PFSK-1 (cell line): ENCODE data around the gene ERI3. TPM values are rescaled to one million over a fixed set of nuclear protein-coding genes. Genes with fewer than 3 reads are reported as not detected.

Source experiments
- FOXP2 ChIP-seq: optimal IDR thresholded peaks from 2 replicates; pipeline ENCODE3; 2011; ENCODE audit warnings: borderline replicate concordance, control low read depth, inconsistent platforms; ENCODE audit not compliant: insufficient read depth; ENCODE audit errors: extremely low read length, extremely low read depth
- POLR2AphosphoS5 ChIP-seq: IDR thresholded peaks from 2 replicates; pipeline ENCODE4 v1.6.1; 2012; ENCODE audit warnings: low read depth, mild to moderate bottlenecking, control low read depth, low read length, moderate library complexity
- SIN3A ChIP-seq: IDR thresholded peaks from 2 replicates; pipeline ENCODE4 v1.6.1; 2012; ENCODE audit warnings: mild to moderate bottlenecking, low read length, moderate library complexity, borderline replicate concordance; ENCODE audit not compliant: insufficient read depth
- TAF1 ChIP-seq: IDR thresholded peaks from 2 replicates; pipeline ENCODE4 v1.6.1; 2012; ENCODE audit warnings: low read length, control low read depth, borderline replicate concordance; ENCODE audit not compliant: insufficient read depth
- polyA plus RNA-seq: library from polyadenylated mRNA; unstranded; fragments of >200 nt; gene quantifications from one replicate; pipeline ENCODE4 v1.2.1, GENCODE V29; 2012; ENCODE audit warnings: low read depth, missing spikeins; ENCODE audit not compliant: insufficient read length
- TF ChIP-seq, protein P1 (sequence below), 2 experiments: IDR thresholded peaks; 2 replicates each; pipeline versions ENCODE4 v1.6.1 to v1.8.0; 2011 to 2012; ENCODE audit warnings: low read depth in 2 of 2, low read length in 2 of 2, control low read depth in 1 of 2, inconsistent platforms in 1 of 2, mild to moderate bottlenecking in 1 of 2, moderate library complexity in 1 of 2; ENCODE audit not compliant: insufficient read depth in 1 of 2

ERI3 gene, protein sequence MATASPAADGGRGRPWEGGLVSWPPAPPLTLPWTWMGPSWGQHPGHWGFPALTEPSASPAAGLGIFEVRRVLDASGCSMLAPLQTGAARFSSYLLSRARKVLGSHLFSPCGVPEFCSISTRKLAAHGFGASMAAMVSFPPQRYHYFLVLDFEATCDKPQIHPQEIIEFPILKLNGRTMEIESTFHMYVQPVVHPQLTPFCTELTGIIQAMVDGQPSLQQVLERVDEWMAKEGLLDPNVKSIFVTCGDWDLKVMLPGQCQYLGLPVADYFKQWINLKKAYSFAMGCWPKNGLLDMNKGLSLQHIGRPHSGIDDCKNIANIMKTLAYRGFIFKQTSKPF
- 65.5 TPM for polyA plus RNA-seq

DNA sequence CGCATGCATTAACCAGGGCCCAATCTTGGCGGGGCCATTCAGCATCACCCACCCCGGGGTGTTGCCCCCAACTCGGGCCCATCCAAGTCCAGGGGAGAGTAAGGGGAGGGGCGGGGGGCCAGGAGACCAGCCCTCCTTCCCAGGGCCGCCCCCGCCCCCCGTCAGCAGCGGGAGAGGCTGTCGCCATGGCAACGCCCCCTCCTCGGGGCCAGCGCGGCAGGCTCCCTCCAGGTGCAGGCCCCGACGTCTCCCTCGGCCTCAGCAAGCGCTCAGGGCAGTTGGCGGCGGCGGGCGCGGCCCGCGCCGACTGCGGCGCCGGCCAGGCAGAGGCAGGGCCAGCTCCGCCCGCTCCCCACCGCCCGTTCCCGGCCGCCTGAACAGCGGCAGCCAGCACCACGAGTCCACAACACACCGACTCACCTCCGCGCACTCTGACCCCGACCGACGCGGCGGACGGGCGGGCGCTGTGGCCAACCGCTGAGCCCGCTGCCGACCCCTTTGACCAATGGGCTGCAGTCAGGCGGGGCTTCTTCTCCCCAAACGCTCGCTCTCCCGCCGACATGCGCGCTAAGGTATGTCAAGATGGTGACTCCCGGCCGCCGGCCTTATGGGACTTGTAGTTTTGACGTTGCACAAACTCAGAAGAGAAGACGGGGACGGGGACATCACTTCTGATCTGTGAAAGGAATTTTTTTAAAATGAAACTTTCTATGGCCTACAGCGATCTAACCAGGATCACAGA, at the start of gene ERI3:
Gene ERI3 (minus strand): TSS at position 418 of the 742 bp plus-strand sequence. CDS start 231 bp downstream, at position 187.
- TF ChIP-seq FOXP2 = peak; percentile 32
- TF ChIP-seq, protein P1, sequence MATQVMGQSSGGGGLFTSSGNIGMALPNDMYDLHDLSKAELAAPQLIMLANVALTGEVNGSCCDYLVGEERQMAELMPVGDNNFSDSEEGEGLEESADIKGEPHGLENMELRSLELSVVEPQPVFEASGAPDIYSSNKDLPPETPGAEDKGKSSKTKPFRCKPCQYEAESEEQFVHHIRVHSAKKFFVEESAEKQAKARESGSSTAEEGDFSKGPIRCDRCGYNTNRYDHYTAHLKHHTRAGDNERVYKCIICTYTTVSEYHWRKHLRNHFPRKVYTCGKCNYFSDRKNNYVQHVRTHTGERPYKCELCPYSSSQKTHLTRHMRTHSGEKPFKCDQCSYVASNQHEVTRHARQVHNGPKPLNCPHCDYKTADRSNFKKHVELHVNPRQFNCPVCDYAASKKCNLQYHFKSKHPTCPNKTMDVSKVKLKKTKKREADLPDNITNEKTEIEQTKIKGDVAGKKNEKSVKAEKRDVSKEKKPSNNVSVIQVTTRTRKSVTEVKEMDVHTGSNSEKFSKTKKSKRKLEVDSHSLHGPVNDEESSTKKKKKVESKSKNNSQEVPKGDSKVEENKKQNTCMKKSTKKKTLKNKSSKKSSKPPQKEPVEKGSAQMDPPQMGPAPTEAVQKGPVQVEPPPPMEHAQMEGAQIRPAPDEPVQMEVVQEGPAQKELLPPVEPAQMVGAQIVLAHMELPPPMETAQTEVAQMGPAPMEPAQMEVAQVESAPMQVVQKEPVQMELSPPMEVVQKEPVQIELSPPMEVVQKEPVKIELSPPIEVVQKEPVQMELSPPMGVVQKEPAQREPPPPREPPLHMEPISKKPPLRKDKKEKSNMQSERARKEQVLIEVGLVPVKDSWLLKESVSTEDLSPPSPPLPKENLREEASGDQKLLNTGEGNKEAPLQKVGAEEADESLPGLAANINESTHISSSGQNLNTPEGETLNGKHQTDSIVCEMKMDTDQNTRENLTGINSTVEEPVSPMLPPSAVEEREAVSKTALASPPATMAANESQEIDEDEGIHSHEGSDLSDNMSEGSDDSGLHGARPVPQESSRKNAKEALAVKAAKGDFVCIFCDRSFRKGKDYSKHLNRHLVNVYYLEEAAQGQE (IDR thresholded peaks at IDR 0.05; ENCODE audit: insufficient read depth in 1 of 2, low read depth in 2 of 2, low read length in 2 of 2) = no peak
- peak; percentile 27; the same call in 1 of the 2 replicates for TF ChIP-seq SIN3A
- TF ChIP-seq TAF1 = peak; percentile 57; the same call in 1 of the 2 replicates
- no peak for TF ChIP-seq POLR2AphosphoS5

DNA sequence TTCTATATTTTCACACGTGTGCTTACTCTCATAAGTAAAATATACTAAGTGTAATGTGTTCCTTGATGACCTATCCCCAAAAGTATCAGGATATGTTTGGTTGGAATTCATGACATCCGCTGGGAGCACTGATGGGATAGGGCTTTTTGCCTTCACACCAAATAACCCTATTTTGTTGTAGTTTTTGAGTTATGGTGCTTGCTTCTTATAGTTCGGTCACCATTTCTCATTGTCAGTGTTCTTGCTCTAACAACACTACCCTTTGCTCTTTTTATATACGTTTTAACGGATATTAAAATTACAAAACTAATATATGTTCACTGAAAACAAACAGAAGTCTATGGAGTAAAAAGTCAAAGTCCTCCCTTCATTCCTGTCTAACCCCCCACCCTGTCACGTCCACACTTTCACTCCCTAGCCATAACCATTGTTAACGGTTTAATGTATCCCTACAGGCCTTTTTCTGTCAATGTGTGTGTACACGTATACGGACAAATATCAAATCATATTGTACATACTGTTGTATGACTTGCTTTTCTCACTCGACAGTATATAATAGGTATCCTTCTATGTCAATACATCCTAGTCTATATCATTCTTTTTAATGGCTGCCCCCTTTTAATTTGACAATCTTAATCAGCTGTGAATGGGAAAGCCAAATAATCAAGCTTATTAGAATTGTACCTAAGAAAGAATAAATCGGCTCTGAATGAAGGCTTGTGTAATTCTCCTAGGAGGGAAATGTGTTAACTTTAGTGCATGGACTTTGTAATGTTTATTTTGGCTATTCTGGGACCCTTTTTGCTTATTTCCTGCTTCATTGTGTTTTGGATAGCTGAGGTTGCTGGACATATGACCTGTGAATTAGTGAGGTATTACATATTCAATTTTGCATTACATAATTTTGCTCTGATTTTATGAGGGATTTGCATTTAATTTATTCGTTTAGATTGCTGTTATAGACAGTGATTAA, 46.5 kb upstream of the ERI3 start:
- no peak for TF ChIP-seq FOXP2
- TF ChIP-seq, protein P1 (IDR thresholded peaks at IDR 0.05; ENCODE audit: insufficient read depth in 1 of 2, low read depth in 2 of 2, low read length in 2 of 2) = no peak
- no peak for TF ChIP-seq TAF1
- TF ChIP-seq POLR2AphosphoS5 = no peak
- TF ChIP-seq SIN3A = no peak

DNA sequence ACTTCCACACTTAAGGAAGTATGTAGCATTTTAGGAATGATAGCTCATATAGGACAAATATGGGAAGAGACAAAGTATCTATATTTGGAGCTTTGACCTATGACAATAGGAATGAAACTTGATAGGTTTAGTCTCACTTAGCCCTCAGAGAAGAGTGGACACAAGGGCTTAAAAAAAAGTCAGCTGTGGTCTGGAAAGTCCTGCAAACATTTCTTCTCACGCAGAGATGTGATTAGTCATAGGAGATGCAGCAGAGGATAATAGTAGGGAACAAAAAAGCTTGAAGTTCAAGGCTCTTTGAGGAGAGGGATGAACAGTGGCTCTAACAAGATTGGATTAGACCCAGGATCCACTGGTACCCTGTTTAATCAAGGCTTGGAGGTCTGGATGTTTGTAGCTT, 35.2 kb upstream of the ERI3 start:
- no peak for TF ChIP-seq SIN3A
- no peak for TF ChIP-seq TAF1
- TF ChIP-seq, protein P1 (IDR thresholded peaks at IDR 0.05; ENCODE audit: insufficient read depth in 1 of 2, low read depth in 2 of 2, low read length in 2 of 2) = no peak

DNA sequence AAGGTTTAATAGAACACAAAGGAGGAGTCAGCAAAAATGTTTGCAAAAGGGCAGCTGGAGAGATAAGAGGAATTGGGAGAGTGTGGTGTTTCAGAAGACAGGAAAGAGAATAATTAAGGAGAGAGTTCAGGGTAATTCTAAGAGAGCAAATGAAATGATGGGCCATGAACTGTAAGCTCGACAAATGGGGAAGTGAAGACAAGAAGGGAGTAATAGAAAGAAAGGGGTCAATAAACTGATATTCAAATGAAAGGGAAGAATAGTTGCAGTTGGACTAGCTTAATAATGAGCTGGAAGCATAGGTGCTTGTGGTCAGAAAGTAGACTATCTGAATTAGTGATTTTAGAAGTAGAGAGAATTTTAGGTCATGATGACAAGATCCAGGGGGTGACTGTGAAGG, 34.4 kb upstream of the ERI3 start:
- no peak for TF ChIP-seq FOXP2
- no peak for TF ChIP-seq POLR2AphosphoS5
- TF ChIP-seq SIN3A = no peak
- no peak for TF ChIP-seq TAF1
- TF ChIP-seq, protein P1 (IDR thresholded peaks at IDR 0.05; ENCODE audit: insufficient read depth in 1 of 2, low read depth in 2 of 2, low read length in 2 of 2) = no peak
